Lower leg skin (tissue), 3 donors: Measurements from ENCODE around the gene MAGEA11.
"Not testable (repeated sequence)": the region's sequence is repeated elsewhere in the genome, so short reads cannot be mapped to it uniquely, and the experiment has no call there.

Source experiments
- POLR2A ChIP-seq, 2 donors: fragments of 450-650 bp; IDR thresholded peaks; one replicate each; pipeline ENCODE4 v1.6.1; 2016 to 2017; ENCODE audit warnings: antibody characterized with exemption in 2 of 2, mild to moderate bottlenecking in 1 of 2, moderate library complexity in 1 of 2
- TF ChIP-seq, protein P1 (sequence below), 3 donors: fragments of 450-650 bp; IDR thresholded peaks; one replicate each; pipeline ENCODE4 v1.5.1; 2016; ENCODE audit warnings: antibody characterized with exemption in 3 of 3, mild to moderate bottlenecking in 3 of 3, moderate library complexity in 2 of 3

DNA sequence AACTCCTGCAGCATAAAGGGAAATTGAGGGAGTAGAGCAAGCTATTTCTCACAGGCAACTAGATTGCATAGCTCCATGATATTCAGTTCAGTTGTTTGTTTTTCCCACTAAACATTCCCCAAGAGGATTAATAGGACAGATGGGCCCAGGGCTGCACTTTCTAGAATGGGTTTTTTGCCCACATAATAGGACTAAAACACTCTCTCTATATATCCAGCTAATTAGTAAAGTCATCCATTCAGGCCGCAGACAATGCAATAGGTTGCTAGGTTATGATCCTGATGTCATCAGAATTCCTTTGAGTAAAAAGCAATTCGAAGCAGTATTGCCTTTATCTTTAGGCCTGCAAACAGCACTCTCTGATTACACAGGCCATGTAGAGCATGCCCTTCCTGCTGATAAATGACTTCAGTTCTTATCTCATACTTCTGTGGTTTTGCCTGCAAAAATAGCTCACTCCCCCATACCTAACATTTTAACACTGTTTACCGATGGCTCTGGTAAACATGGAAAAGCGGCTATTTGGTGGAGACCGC, 11.8 kb downstream of the MAGEA11 start:
- TF ChIP-seq, protein P1, sequence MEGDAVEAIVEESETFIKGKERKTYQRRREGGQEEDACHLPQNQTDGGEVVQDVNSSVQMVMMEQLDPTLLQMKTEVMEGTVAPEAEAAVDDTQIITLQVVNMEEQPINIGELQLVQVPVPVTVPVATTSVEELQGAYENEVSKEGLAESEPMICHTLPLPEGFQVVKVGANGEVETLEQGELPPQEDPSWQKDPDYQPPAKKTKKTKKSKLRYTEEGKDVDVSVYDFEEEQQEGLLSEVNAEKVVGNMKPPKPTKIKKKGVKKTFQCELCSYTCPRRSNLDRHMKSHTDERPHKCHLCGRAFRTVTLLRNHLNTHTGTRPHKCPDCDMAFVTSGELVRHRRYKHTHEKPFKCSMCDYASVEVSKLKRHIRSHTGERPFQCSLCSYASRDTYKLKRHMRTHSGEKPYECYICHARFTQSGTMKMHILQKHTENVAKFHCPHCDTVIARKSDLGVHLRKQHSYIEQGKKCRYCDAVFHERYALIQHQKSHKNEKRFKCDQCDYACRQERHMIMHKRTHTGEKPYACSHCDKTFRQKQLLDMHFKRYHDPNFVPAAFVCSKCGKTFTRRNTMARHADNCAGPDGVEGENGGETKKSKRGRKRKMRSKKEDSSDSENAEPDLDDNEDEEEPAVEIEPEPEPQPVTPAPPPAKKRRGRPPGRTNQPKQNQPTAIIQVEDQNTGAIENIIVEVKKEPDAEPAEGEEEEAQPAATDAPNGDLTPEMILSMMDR (IDR thresholded peaks at IDR 0.05), result not testable (repeated sequence)
- TF ChIP-seq POLR2A (IDR thresholded peaks at IDR 0.05), result not testable (repeated sequence)
